SK-MEL-5 (cell line): ENCODE measurements around the gene ADD1. TPM values are rescaled to one million over a fixed set of nuclear protein-coding genes. Genes with fewer than 3 reads are reported as not detected.
"Not testable (repeated sequence)": the region's sequence is repeated elsewhere in the genome, so short reads cannot be mapped to it uniquely, and the experiment has no call there.

ENCODE experiments used
- DNase-seq: peaks from one replicate; pipeline ENCODE4 v3.0.0-alpha.2; 2016; ENCODE audit warnings: low read depth, low spot score
- in situ Hi-C: cut with HindIII; loops from 2 replicates; pipeline ENCODE4 v1.10.0; 2016; ENCODE audit warnings: low sequenced_read_pairs, high pct_unique_total_duplicates, low pct_unique_long_range_greater_than_20kb
- total RNA-seq: library from RNA; depleted of rRNA; stranded (reverse); fragments of >200 nt; shearing (Covaris generic); gene quantifications from 2 replicates; pipeline ENCODE4 v1.2.3, GENCODE V29; 2014

The ADD1 gene
- total RNA-seq, 1 experiment from 2014 or later: 148 TPM

- in situ Hi-C loops: no loop called here
- DNase-seq: no peak
Observed at GRCh38 chr4:2953496-2953895, 109.9 kb downstream of the ADD1 start.

GRCh38 chr4:2954358-2955185, 110.9 kb downstream of the ADD1 start:
- in situ Hi-C loops: no loop called here
- DNase-seq: no peak

DNA sequence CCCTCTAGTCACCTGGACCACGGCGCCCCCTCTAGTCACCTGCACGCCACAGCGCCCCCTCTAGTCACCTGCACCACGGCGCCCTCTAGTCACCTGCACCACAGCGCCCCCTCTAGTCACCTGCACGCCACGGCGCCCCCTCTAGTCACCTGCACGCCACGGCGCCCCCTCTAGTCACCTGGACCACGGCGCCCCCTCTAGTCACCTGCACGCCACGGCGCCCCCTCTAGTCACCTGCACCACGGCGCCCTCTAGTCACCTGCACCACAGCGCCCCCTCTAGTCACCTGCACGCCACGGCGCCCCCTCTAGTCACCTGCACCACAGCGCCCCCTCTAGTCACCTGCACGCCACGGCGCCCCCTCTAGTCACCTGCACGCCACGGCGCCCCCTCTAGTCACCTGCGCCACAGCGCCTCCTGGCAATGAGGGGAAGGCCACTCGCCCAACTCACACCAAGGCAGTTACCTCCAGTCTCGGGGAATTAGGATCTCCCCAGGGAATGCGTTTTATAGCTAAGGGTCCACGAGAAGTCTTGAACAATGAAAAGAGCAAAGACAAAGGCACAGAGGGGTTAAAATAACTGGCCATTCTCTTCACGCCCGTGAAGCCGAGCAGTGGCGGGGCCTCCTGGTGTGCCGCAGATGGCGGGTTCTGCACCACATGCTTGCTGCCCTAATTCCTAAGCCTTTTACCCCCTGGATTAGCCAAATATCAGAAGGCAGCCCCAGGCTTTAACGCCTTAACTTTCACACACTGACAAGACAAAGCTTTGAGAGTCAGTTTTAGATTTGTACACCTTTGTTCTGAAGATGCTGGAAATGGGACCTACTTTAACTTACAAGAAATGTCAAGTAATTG, 111.8 kb downstream of the ADD1 start:
- in situ Hi-C loops, DNase-seq: not testable (repeated sequence)

DNA sequence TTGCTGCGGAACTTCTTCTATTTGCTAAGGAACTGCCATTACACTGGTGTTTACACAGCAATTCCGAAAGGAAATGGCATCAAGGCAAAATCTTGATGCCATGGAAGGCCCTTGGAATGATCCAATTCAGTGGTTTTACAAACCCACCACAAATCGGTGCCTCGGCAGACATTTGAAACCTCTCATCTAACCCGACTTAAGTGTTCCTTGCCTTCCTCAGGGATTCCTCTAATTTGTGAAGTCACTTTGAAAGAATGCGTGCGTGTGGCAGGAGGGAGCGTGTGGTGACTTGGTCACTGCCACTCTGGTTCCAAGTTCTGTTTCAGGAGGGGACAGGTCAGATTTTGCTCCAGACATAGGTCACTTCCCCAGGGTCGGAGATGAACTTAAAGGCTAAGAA, 114.8 kb downstream of the ADD1 start:
- in situ Hi-C loops: no loop called here
- no peak for DNase-seq

GRCh38 chr4:2960450-2960849, 116.8 kb downstream of the ADD1 start:
- DNase-seq, in situ Hi-C loops: not testable (repeated sequence)

- in situ Hi-C loops: no loop called here
- peak; percentile 27 for DNase-seq
Observed at GRCh38 chr4:2961421-2961810, 117.8 kb downstream of the ADD1 start.

GRCh38 chr4:2961811-2962441, 118.3 kb downstream of the ADD1 start:
- in situ Hi-C loops: no loop called here
- peak; percentile 27 for DNase-seq

DNA sequence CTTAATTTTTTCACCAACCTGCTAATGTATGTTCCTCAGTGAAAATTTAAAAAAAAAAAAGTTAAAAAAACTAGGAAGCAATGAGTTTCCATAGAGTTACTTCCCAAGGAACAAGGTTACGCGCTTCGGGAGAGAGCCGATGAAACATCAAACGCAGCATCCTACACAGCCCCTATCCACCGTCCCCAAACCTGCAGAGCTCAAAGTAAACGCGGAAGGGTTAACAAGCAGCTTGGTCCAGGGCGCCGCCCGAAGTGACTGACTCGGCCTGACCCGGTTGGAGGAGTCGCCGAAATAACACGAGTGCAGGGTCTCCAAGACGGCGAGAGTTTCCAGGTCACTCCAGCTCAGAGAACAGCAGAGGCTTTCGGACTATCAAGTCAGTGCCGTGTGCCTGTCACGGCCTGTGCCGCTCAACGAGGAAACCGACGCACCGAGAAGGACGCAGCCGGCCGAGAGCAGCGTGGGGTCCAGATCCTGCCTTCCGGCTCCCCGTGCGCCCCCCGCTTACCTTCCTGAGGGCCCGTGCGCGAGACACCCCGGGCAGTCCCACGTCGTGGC, 119.0 kb downstream of the ADD1 start:
- peak; percentile 60 for DNase-seq
- in situ Hi-C loops: no loop called here

- DNase-seq: peak; percentile 97
- in situ Hi-C loops: no loop called here
Observed at GRCh38 chr4:2963175-2963965, 119.7 kb downstream of the ADD1 start, which contains the start of the genes GRK4 and NOP14. TSS of gene GRK4 (plus strand) at chr4:2963571. CDS start at chr4:2964071, 500 bp downstream. TSS of gene NOP14 (minus strand) at chr4:2963406. CDS start at chr4:2963319, 87 bp downstream.

DNA sequence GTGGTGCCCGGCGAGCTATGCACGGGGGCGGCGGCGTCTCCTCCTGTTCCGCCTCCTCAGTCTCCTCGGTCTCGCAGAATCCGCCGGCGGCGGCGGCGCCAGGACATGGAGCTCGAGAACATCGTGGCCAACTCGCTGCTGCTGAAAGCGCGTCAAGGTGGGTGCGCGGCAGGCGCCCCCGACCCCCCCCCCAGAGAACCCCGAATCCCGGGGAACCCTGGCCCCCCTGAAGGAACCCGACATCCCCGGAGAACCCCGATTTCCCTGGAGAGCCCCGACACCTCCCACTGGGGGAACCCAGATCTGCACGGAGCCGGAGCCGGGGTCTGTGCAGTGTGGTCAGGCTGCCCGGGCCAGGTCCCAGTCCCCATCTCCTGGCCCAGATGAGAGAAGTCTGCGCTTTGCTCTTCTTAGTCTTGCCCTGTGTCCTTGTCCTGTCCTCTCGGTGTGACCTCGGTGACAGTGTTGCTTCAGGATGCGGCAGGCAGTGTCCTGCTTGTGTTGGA, 120.4 kb downstream of the ADD1 start:
- DNase-seq: peak; percentile 33
- in situ Hi-C loops: no loop called here

- in situ Hi-C loops: no loop called here
Observed at GRCh38 chr4:2964706-2965258, 121.1 kb downstream of the ADD1 start.

GRCh38 chr4:2965262-2965661, 121.6 kb downstream of the ADD1 start:
- DNase-seq: no peak
- in situ Hi-C loops: no loop called here

More at GRCh38 chr4:2964706-2965258, 121.1 kb downstream of the ADD1 start:
- DNase-seq: no peak

GRCh38 chr4:2968381-2968780, 124.7 kb downstream of the ADD1 start:
- in situ Hi-C loops: no loop called here
- DNase-seq: no peak

DNA sequence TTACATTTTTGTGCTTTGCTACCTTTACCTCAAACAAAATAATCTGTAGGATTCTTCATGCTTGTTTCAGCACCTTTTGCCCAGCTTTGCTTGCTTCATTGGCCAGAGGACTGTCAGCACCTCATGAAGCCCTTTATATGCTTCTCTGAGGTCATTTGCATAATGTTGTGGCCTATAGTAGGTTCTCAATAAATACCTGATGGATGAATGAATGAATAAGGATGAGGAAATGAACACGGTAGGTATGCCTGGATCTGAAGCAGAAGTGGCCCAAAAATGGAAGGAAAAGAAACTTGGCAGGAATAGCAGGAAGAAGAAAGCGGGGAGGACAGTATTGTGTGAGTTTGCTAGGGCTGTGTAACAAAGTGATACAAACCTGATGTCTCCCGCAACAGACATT, 127.6 kb downstream of the ADD1 start:
- DNase-seq: no peak
- in situ Hi-C loops: no loop called here

DNA sequence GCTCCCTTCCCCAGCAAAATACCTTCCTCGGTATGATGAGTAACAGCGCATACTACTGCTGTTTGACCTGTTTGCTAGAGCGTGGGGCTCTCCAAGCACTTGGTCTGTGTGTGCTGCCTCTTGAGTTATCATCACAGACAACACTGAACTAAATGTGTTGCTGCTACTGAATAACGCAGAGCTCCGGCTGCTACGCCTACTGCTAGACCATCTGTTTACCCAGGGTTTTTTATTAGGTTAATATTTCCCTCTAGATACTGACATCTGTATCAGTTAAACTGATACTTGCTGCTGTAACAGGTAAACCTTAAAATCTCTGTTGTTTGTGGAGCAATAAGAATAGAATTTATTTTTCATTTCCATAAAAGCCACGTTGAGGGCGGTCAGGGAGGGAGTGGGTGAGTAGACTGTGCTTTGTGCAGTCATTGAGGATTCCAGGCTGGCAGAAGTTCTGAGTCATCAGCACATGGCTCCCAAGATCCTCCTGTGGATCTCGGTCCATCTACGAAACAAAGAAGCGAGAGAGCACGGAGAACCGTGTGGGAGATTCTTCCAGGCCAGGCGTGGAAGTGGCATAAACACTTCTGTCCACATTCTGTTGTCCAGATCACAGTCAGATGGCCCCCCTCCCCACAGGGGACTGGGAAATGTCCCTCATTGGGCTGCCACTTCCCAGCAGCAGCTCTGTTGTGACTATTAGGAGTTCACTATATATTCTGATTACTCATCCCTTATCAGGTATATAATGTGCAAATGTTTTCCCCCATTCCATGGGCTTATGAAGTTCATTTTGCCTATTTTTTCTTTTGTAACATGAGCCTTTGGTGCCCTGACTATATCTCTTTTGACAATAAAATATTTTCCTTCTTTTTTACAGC, 133.8 kb downstream of the ADD1 start:
- in situ Hi-C loops: no loop called here

More for the DNA sequence above, 133.8 kb downstream of the ADD1 start:
- peak; percentile 53 for DNase-seq
